Measurements from ENCODE around the gene IGSF11.

GRCh38 chr3:119019767-119020518 is 14.7 kb downstream of the IGSF11 start:
- TF ChIP-seq YY1 (IDR thresholded peaks at IDR 0.05; ENCODE audit: insufficient read depth, insufficient read length) (no peak), ZNF274 (IDR thresholded peaks at IDR 0.05; ENCODE audit: low read depth, low read length) (no peak), SUZ12 (IDR thresholded peaks at IDR 0.05; ENCODE audit: extremely low read depth, insufficient read depth, insufficient read length) (no peak)
